ENCODE data around the gene TP53RK.

Gene TP53RK

GRCh38 chr20:46712056-46712636 is 22.9 kb upstream of the TP53RK start:
- ATAC-seq: no peak
- Mint-ChIP-seq H3K9me3 (no peaks in the 10 kb centered on the region), H3K4me1 (peaks cover 22% of the 10 kb centered on the region), H3K4me3 (no peak overlapping the region), H3K27me3 (peaks cover 69% of the 10 kb centered on the region), H3K27ac (no peak overlapping the region)
- no peak for DNase-seq

GRCh38 chr20:46710153-46710913 is 21.1 kb upstream of the TP53RK start:
- peaks cover 72% of the 10 kb centered on the region for H3K27me3 Mint-ChIP-seq

GRCh38 chr20:46709459-46710152 is 20.4 kb upstream of the TP53RK start, which contains the start of gene SLC2A10:
TSS of gene SLC2A10 (plus strand) at chr20:46709649. CDS start at chr20:46709737, 88 bp downstream.
- H3K27ac Mint-ChIP-seq: peak within 1 kb of the TSS; percentile 51 to 90
- H3K4me1 Mint-ChIP-seq: peaks cover 22% of the 10 kb centered on the region
- peak; percentile 15 to 20 for DNase-seq
- peaks cover 72% of the 10 kb centered on the region for H3K27me3 Mint-ChIP-seq
- peak within 1 kb of the TSS; percentile 75 to 87 for H3K4me3 Mint-ChIP-seq
- peaks cover 0 to 5% of the 10 kb centered on the region in 2 donors for H3K9me3 Mint-ChIP-seq
- ATAC-seq: peak; percentile 78

More at GRCh38 chr20:46710153-46710913, 21.1 kb upstream of the TP53RK start:
- no peak for DNase-seq
- Mint-ChIP-seq H3K9me3 (peaks cover 0 to 5% of the 10 kb centered on the region in 2 donors), H3K4me3 (peak overlapping the region; percentile 71 to 87), H3K27ac (peak overlapping the region; percentile 51 to 83), H3K4me1 (peaks cover 22% of the 10 kb centered on the region)
- no peak for ATAC-seq

GRCh38 chr20:46709055-46709458 is 19.8 kb upstream of the TP53RK start:
- peak overlapping the region in 1 of 2 donors; percentile 90 for H3K27ac Mint-ChIP-seq

GRCh38 chr20:46708172-46708860 is 19.1 kb upstream of the TP53RK start:
- peaks cover 0 to 5% of the 10 kb centered on the region in 2 donors for H3K9me3 Mint-ChIP-seq
- H3K4me3 Mint-ChIP-seq: no peak overlapping the region
- peak overlapping the region in 1 of 2 donors; percentile 8 for H3K27ac Mint-ChIP-seq
- peaks cover 22% of the 10 kb centered on the region for H3K4me1 Mint-ChIP-seq
- peaks cover 67% of the 10 kb centered on the region for H3K27me3 Mint-ChIP-seq
- no peak for DNase-seq
- ATAC-seq: peak; percentile 41

More at GRCh38 chr20:46709055-46709458, 19.8 kb upstream of the TP53RK start:
- peaks cover 72% of the 10 kb centered on the region for H3K27me3 Mint-ChIP-seq
- H3K4me3 Mint-ChIP-seq: peak overlapping the region; percentile 75
- ATAC-seq (no peak), DNase-seq (no peak)
- H3K4me1 Mint-ChIP-seq: peaks cover 22% of the 10 kb centered on the region
- H3K9me3 Mint-ChIP-seq: peaks cover 0 to 5% of the 10 kb centered on the region in 2 donors

- Mint-ChIP-seq H3K9me3 (peaks cover 0 to 5% of the 10 kb centered on the region in 2 donors), H3K4me1 (peaks cover 22% of the 10 kb centered on the region), H3K27ac (no peak overlapping the region), H3K4me3 (no peak overlapping the region), H3K27me3 (peaks cover 58% of the 10 kb centered on the region)
- ATAC-seq: no peak
- no peak for DNase-seq
Observed at GRCh38 chr20:46706242-46706641, 17.0 kb upstream of the TP53RK start.

- Mint-ChIP-seq H3K27ac (no peak overlapping the region), H3K4me3 (no peak overlapping the region), H3K9me3 (peaks cover 0 to 5% of the 10 kb centered on the region in 2 donors), H3K27me3 (peaks cover 58% of the 10 kb centered on the region), H3K4me1 (peaks cover 19% of the 10 kb centered on the region)
- ATAC-seq: no peak
- no peak for DNase-seq
Observed at GRCh38 chr20:46705378-46705729, 16.1 kb upstream of the TP53RK start.

- Mint-ChIP-seq H3K27ac (no peak overlapping the region), H3K9me3 (peaks cover 0 to 5% of the 10 kb centered on the region in 2 donors), H3K27me3 (peaks cover 58% of the 10 kb centered on the region), H3K4me1 (peaks cover 14% of the 10 kb centered on the region), H3K4me3 (no peak overlapping the region)
- DNase-seq: no peak
- ATAC-seq: no peak
Observed at GRCh38 chr20:46704714-46705377, 15.6 kb upstream of the TP53RK start.

GRCh38 chr20:46703435-46703834 is 14.2 kb upstream of the TP53RK start:
- Mint-ChIP-seq H3K27ac (no peak overlapping the region), H3K4me3 (no peak overlapping the region), H3K9me3 (peaks cover 0 to 5% of the 10 kb centered on the region in 2 donors), H3K27me3 (peaks cover 53% of the 10 kb centered on the region), H3K4me1 (peaks cover 2% of the 10 kb centered on the region)
- DNase-seq (no peak), ATAC-seq (no peak)

- Mint-ChIP-seq H3K4me1 (no peaks in the 10 kb centered on the region), H3K4me3 (no peak overlapping the region), H3K27ac (no peak overlapping the region), H3K27me3 (peaks cover 57% of the 10 kb centered on the region), H3K9me3 (peaks cover 5% of the 10 kb centered on the region in 2 donors)
- no peak for ATAC-seq
- no peak for DNase-seq
Observed at GRCh38 chr20:46702447-46703203, 13.4 kb upstream of the TP53RK start.

GRCh38 chr20:46701986-46702385 is 12.7 kb upstream of the TP53RK start:
- peaks cover 5 to 7% of the 10 kb centered on the region in 2 donors for H3K9me3 Mint-ChIP-seq
- H3K27ac Mint-ChIP-seq: no peak overlapping the region
- ATAC-seq: no peak
- DNase-seq: no peak
- H3K4me1 Mint-ChIP-seq: no peaks in the 10 kb centered on the region
- H3K4me3 Mint-ChIP-seq: no peak overlapping the region
- H3K27me3 Mint-ChIP-seq: peaks cover 63% of the 10 kb centered on the region

GRCh38 chr20:46701556-46701955 is 12.3 kb upstream of the TP53RK start:
- H3K9me3 Mint-ChIP-seq: peaks cover 4 to 7% of the 10 kb centered on the region in 2 donors
- H3K4me3 Mint-ChIP-seq: no peak overlapping the region
- H3K27ac Mint-ChIP-seq: no peak overlapping the region
- DNase-seq (no peak), ATAC-seq (no peak)
- no peaks in the 10 kb centered on the region for H3K4me1 Mint-ChIP-seq
- H3K27me3 Mint-ChIP-seq: peaks cover 67% of the 10 kb centered on the region

GRCh38 chr20:46701057-46701456 is 11.8 kb upstream of the TP53RK start:
- DNase-seq (no peak), ATAC-seq (no peak)
- Mint-ChIP-seq H3K9me3 (peaks cover 0 to 7% of the 10 kb centered on the region in 2 donors), H3K27me3 (peaks cover 72% of the 10 kb centered on the region), H3K4me1 (no peaks in the 10 kb centered on the region), H3K27ac (no peak overlapping the region), H3K4me3 (no peak overlapping the region)

GRCh38 chr20:46700481-46700880 is 11.2 kb upstream of the TP53RK start:
- H3K9me3 Mint-ChIP-seq: peaks cover 0 to 7% of the 10 kb centered on the region in 2 donors
- DNase-seq (no peak), ATAC-seq (no peak)
- no peak overlapping the region for H3K27ac Mint-ChIP-seq
- no peaks in the 10 kb centered on the region for H3K4me1 Mint-ChIP-seq
- H3K4me3 Mint-ChIP-seq: no peak overlapping the region
- H3K27me3 Mint-ChIP-seq: peaks cover 71% of the 10 kb centered on the region

Measured in stimulated activated naive CD8-positive, alpha-beta T cell treated with anti-CD3 and anti-CD28 coated beads, Interleukin-15, amount 100 ng/mL, for 72 hours (primary cell).